Measurements from ENCODE around the gene KIAA1586. TPM values are rescaled to one million over a fixed set of nuclear protein-coding genes. Genes with fewer than 3 reads are reported as not detected.

The KIAA1586 gene
- total RNA-seq, 1 donor from 2014 or later: 11.0 TPM

DNA sequence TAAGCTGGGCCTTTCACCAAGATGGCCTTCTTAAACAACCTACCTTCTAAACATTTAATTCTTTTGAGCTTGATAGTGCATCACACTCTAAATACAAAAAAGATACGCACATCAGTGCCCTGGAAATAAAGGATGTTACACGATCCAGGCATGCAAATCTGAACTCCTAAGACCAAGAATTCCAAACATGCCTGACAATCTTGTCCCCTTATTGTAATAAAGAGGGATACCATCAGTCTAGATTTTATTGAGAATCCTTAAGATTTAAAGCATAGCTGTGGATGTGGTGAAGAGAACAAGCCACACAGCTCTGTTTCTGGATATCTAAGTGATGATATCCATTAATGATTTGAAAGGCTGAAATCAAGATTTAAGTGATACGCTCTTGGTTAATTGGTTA, 56.5 kb downstream of the KIAA1586 start:
- DNase-seq (ENCODE audit: low read depth in 2 of 2): no peak

DNA sequence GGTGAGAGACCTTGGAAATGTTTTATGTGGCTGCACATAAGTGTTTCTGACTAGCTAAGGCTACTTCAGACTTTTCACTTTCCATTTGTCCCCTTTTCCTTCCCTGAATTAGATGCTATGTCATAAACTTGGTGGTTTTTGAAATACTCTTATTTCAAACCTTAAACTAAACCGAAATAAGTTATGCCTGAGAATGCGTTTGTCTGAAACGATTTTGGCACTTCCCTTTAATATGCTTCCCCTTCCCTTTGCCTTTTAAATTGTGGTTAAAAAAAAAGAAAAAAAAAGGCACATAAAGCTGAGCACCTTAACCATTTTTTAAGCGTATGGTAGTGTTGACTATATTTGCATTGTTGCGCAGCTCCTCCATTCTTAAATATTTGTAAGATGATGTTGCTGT, 57.8 kb downstream of the KIAA1586 start:
- DNase-seq (ENCODE audit: low read depth in 2 of 2): no peak

Other genes with a start within 250 kb of the KIAA1586 start
- under 0.01 and 0.13 TPM in 2 replicates for gene BEND6, start 91.6 kb upstream of the KIAA1586 start, total RNA-seq
- 39.3 and 45.4 TPM in 2 replicates for gene ZNF451, start 43.5 kb downstream of the KIAA1586 start, total RNA-seq
- gene BAG2, start 125.6 kb downstream of the KIAA1586 start, total RNA-seq: 0.38 and 0.90 TPM in 2 replicates
- 4.2 and 5.1 TPM in 2 replicates for gene RAB23, start 175.6 kb downstream of the KIAA1586 start, total RNA-seq